K562 (cell line): Measurements from ENCODE around the gene ENKUR.

Experiments used
- CBX8 ChIP-seq: fragments of 200-600 bp; sonication (generic); IDR thresholded peaks from 2 replicates; pipeline ENCODE4 v1.6.1; 2012; ENCODE audit warnings: borderline replicate concordance, mixed run types, low read depth, mild to moderate bottlenecking, moderate library complexity, mixed read lengths, low read length, control low read depth, inconsistent platforms; ENCODE audit not compliant: poor library complexity, severe bottlenecking; ENCODE audit errors: extremely low read depth
- CHD4 ChIP-seq: fragments of 200-600 bp; sonication (generic); IDR thresholded peaks from 3 replicates; pipeline ENCODE4 v1.6.1; 2012; ENCODE audit warnings: low read depth, mild to moderate bottlenecking, mixed read lengths, low read length, inconsistent platforms; ENCODE audit not compliant: insufficient read depth, insufficient replicate concordance, poor library complexity, severe bottlenecking
- MXI1 ChIP-seq: IDR thresholded peaks from 2 replicates; pipeline ENCODE4 v1.6.1; 2011; ENCODE audit warnings: low read depth, mild to moderate bottlenecking, improper control_type of control experiment, low read length
- POLR2A ChIP-seq: fragments of 450-650 bp; conservative IDR thresholded peaks from 2 replicates; pipeline ENCODE4 v1.6.1; 2016
- RAD21 ChIP-seq, 2 experiments: fragments of 250-450 bp in 1 of 2; fragments of 450-650 bp in 1 of 2; sonication (Bioruptor Pico) in 1 of 2; formaldehyde crosslinking in 1 of 2; IDR thresholded peaks in 1 of 2; conservative IDR thresholded peaks in 1 of 2; 2 replicates each; pipeline versions ENCODE4 v1.4.0 to v1.8.0; 2020 to 2022; ENCODE audit warnings: mild to moderate bottlenecking in 2 of 2, moderate library complexity in 1 of 2
- SMARCE1 ChIP-seq: fragments of 450-650 bp; IDR thresholded peaks from 2 replicates; pipeline ENCODE4 v1.7.1; 2016; ENCODE audit warnings: mild to moderate bottlenecking
- SRSF3 ChIP-seq: fragments of 200-400 bp; formaldehyde crosslinking; IDR thresholded peaks from 2 replicates; pipeline ENCODE4 v1.6.1; 2016; ENCODE audit warnings: mild to moderate bottlenecking, low read length, moderate library complexity; ENCODE audit not compliant: insufficient read depth
- TF ChIP-seq, protein P1 (sequence below), 3 experiments: IDR thresholded peaks in 2 of 3; conservative IDR thresholded peaks in 1 of 3; 2 replicates each; pipeline ENCODE4 v1.5.1; 2011 to 2012; ENCODE audit warnings: low read length in 3 of 3, mild to moderate bottlenecking in 3 of 3, control low read depth in 2 of 3, improper control_type of control experiment in 1 of 3, inconsistent platforms in 1 of 3, low read depth in 1 of 3, mixed read lengths in 1 of 3, moderate library complexity in 1 of 3; ENCODE audit not compliant: insufficient read depth in 2 of 3
- TF ChIP-seq, protein P2 (sequence below): IDR thresholded peaks from 2 replicates; pipeline ENCODE4 v1.6.1; 2011; ENCODE audit not compliant: insufficient read length; ENCODE audit errors: extremely low read depth
- TF ChIP-seq, protein P3 (sequence below), 2 experiments: fragments of 450-650 bp in 1 of 2; sonication (generic) in 1 of 2; formaldehyde crosslinking; conservative IDR thresholded peaks; 2 replicates each; pipeline versions ENCODE4 v1.4.0 to v1.8.1; 2020 to 2022; ENCODE audit warnings: mild to moderate bottlenecking in 1 of 2, missing genetic modification reagents in 1 of 2
- TF ChIP-seq, protein P4 (sequence below): IDR thresholded peaks from 3 replicates; pipeline ENCODE4 v1.6.1; 2011; ENCODE audit warnings: borderline replicate concordance, mild to moderate bottlenecking; ENCODE audit not compliant: insufficient read length, insufficient read depth

DNA sequence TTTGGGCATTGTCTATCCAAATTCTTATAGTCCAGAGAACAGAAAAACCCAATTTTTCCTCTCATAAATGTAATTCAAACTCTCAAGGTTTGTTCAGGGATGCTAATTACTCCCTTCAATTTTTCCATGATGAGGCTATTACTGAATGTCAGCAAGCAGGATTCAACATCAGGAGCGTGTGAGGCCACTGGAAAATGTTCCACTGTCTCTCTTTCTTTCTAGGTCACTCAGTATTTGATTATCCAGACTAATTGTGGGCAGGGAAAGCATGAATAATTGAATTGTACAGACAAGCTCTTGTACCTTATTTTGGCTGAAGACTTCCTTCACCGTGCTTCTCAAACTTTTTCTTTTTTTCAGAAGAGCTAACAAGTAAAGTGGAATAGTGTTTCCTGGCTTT lies 31.1 kb upstream of the ENKUR start:
- TF ChIP-seq, protein P1, sequence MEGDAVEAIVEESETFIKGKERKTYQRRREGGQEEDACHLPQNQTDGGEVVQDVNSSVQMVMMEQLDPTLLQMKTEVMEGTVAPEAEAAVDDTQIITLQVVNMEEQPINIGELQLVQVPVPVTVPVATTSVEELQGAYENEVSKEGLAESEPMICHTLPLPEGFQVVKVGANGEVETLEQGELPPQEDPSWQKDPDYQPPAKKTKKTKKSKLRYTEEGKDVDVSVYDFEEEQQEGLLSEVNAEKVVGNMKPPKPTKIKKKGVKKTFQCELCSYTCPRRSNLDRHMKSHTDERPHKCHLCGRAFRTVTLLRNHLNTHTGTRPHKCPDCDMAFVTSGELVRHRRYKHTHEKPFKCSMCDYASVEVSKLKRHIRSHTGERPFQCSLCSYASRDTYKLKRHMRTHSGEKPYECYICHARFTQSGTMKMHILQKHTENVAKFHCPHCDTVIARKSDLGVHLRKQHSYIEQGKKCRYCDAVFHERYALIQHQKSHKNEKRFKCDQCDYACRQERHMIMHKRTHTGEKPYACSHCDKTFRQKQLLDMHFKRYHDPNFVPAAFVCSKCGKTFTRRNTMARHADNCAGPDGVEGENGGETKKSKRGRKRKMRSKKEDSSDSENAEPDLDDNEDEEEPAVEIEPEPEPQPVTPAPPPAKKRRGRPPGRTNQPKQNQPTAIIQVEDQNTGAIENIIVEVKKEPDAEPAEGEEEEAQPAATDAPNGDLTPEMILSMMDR (IDR thresholded peaks at IDR 0.05 in 2 of 3, conservative IDR thresholded peaks at IDR 0.05 in 1 of 3; ENCODE audit: insufficient read depth in 2 of 3, low read depth in 1 of 3, low read length in 3 of 3), result no peak
- TF ChIP-seq MXI1 (no peak), POLR2A (no peak), CBX8 (no peak), SMARCE1 (no peak), RAD21 (CRISPR knock-in tag; conservative IDR thresholded peaks at IDR 0.05 in 1 of 2, IDR thresholded peaks at IDR 0.05 in 1 of 2) (no peak), CHD4 (no peak), SRSF3 (no peak)
- TF ChIP-seq, protein P2, sequence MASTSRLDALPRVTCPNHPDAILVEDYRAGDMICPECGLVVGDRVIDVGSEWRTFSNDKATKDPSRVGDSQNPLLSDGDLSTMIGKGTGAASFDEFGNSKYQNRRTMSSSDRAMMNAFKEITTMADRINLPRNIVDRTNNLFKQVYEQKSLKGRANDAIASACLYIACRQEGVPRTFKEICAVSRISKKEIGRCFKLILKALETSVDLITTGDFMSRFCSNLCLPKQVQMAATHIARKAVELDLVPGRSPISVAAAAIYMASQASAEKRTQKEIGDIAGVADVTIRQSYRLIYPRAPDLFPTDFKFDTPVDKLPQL, result no peak
- TF ChIP-seq, protein P3, sequence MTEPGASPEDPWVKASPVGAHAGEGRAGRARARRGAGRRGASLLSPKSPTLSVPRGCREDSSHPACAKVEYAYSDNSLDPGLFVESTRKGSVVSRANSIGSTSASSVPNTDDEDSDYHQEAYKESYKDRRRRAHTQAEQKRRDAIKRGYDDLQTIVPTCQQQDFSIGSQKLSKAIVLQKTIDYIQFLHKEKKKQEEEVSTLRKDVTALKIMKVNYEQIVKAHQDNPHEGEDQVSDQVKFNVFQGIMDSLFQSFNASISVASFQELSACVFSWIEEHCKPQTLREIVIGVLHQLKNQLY (CRISPR knock-in tag; conservative IDR thresholded peaks at IDR 0.05), result no peak
- TF ChIP-seq, protein P4, sequence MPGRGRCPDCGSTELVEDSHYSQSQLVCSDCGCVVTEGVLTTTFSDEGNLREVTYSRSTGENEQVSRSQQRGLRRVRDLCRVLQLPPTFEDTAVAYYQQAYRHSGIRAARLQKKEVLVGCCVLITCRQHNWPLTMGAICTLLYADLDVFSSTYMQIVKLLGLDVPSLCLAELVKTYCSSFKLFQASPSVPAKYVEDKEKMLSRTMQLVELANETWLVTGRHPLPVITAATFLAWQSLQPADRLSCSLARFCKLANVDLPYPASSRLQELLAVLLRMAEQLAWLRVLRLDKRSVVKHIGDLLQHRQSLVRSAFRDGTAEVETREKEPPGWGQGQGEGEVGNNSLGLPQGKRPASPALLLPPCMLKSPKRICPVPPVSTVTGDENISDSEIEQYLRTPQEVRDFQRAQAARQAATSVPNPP, result no peak
